ENCODE measurements around the gene NPY2R.

Gene NPY2R

DNA sequence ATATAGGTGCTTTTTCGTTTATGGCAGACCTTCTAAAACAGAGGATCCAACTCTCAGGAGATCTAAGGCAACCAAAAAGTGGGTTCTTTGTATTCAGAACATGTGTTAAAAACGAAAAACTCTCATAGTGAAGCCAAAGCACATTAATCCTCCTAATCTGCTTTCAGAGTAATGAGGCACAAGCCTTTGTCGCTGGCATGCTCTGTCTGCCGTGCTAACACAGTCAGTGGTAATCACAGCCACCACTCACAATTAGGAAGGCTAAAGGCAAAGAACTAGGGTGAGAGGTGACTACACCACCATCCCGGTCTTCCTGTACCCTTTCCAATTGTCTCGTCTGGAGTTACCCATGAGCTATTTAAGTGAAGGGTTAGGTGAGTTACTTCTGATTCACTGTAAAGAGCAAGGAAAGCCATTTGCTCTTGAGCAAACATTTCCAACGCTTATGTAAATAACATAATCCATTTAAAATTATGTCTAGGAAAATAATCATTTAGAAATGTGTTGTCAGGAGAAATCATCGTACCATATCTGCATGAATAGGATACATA is 40.7 kb downstream of the NPY2R start:
- no peak for DNase-seq

GRCh38 chr4:155252327-155252726 is 43.9 kb downstream of the NPY2R start:
- DNase-seq: no peak

DNA sequence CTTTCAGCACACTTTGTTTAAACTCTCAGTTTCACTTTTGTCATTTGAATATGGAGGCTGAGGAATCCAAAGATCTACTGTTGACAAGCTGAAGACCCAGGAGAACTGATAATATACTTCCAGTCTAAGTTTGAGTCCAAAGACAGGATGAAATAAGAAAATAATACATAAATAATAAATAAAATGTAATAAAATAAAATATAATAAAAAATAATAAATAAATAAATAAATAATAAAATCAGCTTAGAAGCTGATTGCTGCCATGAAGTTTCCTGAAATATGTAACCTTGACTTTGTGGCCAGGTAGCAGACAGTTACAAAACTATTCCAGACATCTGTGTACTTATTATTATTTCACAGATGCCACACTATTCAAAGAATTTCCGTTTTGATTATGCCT is 55.0 kb downstream of the NPY2R start:
- no peak for DNase-seq

DNA sequence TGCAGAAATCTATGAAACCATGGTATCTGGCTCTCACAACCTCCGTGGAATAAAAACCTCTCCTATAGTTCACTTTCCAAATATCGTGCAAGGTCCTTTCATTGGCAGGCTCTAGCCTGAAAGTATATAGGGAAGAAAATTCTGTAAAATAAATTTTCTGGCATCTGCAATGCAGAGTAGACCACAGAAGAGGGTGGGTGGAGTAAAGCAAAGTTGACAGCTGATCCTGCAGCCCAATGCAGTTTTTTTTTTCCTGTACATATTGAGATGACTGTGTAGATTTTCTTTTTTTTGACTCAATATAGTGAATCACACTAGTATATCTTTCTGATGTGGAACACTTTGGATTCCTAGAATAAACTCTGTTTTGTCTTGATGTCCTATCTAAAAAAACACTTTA is 56.7 kb downstream of the NPY2R start:
- DNase-seq: no peak

Data from left hindlimb (tissue), 1 donor.